KOPT-K1 (cell line): Measurements from ENCODE around the gene MAPKAPK3.
"Not testable (repeated sequence)": the region's sequence is repeated elsewhere in the genome, so short reads cannot be mapped to it uniquely, and the experiment has no call there.

Source experiments
- H3K27ac ChIP-seq: fragments of 200-600 bp; sonication (generic); 2 replicates; pipeline ENCODE4 v1.5.1; 2016; ENCODE audit warnings: antibody characterized with exemption, mild to moderate bottlenecking, low read depth, low read length; ENCODE audit not compliant: poor library complexity, severe bottlenecking
- H3K36me3 ChIP-seq: fragments of 200-600 bp; sonication (generic); 2 replicates; pipeline ENCODE4 v1.5.1; 2017; ENCODE audit warnings: antibody characterized with exemption, mild to moderate bottlenecking, low read length, moderate library complexity; ENCODE audit not compliant: insufficient read depth
- H3K9me3 ChIP-seq: fragments of 200-600 bp; sonication (generic); 2 replicates; pipeline ENCODE4 v1.5.1; 2017; ENCODE audit warnings: antibody characterized with exemption, low read length, mild to moderate bottlenecking; ENCODE audit not compliant: insufficient read depth, poor library complexity, severe bottlenecking

MAPKAPK3 gene

DNA sequence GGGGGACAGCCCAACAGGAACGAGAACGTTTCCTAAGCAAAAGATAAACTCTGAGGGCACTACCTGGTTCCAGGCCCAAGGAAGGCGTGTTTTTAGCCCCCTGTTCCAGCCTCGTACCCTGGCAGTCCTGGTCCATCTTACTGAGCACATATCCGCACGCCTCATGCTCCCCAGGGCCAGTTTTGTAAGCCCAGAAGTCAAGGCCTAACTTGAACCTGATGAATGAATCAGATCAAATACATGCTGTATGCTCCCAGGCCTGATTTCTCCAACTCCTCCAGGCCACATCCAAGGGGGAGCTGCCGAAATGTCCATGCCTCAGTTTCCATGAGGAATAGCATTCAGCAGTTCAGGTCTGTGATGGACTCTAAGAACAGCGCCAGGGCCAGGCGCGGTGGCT, 43.4 kb downstream of the MAPKAPK3 start:
- H3K36me3 ChIP-seq, result no peaks in the 10 kb centered on the region

GRCh38 chr3:50661321-50661837, 44.4 kb downstream of the MAPKAPK3 start:
- H3K36me3 ChIP-seq, result no peaks in the 10 kb centered on the region
- H3K9me3 ChIP-seq, result no peaks in the 10 kb centered on the region
- H3K27ac ChIP-seq, result no peak overlapping the region

More for the DNA sequence above, 43.4 kb downstream of the MAPKAPK3 start:
- no peak overlapping the region for H3K27ac ChIP-seq
- no peaks in the 10 kb centered on the region for H3K9me3 ChIP-seq

GRCh38 chr3:50662408-50662807, 45.5 kb downstream of the MAPKAPK3 start:
- Histone ChIP-seq H3K36me3 (no peaks in the 10 kb centered on the region), H3K27ac (no peak overlapping the region), H3K9me3 (no peaks in the 10 kb centered on the region)

GRCh38 chr3:50665081-50665840, 48.3 kb downstream of the MAPKAPK3 start:
- Histone ChIP-seq H3K9me3 (no peaks in the 10 kb centered on the region), H3K27ac (no peak overlapping the region), H3K36me3 (no peaks in the 10 kb centered on the region)

- not testable (repeated sequence) for H3K36me3 ChIP-seq, H3K9me3 ChIP-seq, H3K27ac ChIP-seq
Observed at GRCh38 chr3:50665841-50666115, 48.8 kb downstream of the MAPKAPK3 start.

GRCh38 chr3:50666837-50667236, 49.9 kb downstream of the MAPKAPK3 start:
- no peaks in the 10 kb centered on the region for H3K36me3 ChIP-seq
- H3K27ac ChIP-seq, result no peak overlapping the region
- no peaks in the 10 kb centered on the region for H3K9me3 ChIP-seq

DNA sequence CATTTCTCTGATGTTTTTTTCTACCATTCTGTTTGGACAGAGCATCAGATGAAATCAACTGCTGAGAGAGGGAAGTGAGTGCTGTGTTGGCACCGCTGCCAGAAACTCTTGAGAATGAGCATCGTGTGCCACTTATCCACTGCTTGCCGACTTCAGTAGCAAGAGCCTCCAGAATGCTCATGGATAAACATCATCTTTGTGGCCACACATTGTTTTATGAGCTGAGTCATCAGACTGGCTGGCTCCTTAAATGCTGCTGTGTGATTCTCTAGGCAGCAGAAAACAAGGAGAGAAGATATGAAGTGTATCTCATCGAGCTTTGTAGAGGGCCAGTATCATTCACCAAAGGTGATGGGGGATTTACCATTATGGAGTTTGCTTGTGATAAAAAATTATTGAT, 54.4 kb downstream of the MAPKAPK3 start:
- no peaks in the 10 kb centered on the region for H3K9me3 ChIP-seq
- H3K36me3 ChIP-seq, result no peaks in the 10 kb centered on the region
- H3K27ac ChIP-seq, result no peak overlapping the region

DNA sequence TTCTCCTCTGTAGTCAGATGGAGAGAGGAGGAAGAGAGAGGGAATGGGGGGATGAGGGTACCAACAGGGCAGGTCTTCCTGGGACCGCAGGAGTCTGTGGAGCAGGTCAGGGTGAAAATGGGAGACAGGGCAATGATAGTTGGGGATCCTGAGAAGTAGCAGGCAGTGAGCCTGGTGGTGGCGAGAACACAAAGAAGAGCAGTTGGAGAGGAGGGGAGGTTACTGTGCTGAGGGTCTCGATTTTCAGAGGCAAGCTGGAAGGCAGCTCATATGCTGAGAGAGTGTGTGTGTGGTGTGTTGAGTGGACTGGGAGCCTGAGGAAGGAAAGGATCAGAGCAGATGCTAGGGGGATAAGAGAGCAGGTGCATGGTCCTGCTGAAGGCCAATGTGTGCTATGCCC, 55.7 kb downstream of the MAPKAPK3 start:
- H3K9me3 ChIP-seq, result no peaks in the 10 kb centered on the region
- H3K27ac ChIP-seq, result no peak overlapping the region
- no peaks in the 10 kb centered on the region for H3K36me3 ChIP-seq

DNA sequence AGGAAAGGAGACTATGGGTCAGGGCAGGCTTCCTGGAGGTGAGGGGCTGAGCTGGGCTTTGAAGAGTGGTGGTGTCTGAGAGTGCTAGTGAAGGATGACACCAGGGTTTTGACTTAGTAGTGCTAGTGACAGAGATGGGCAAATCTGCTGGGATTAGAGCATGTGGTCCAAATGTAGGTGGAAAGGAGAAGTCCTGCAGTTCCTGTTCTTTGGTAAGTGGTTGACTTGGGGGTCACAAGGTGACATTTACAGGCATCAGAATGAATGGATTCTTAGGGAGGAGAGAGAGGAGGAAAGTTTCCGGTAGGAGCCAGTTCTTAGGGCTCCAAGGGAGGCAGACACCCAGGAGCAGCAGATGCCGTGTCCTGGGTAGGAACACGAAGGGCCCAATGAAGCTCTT, 57.0 kb downstream of the MAPKAPK3 start:
- Histone ChIP-seq H3K36me3 (no peaks in the 10 kb centered on the region), H3K27ac (no peak overlapping the region), H3K9me3 (no peaks in the 10 kb centered on the region)

GRCh38 chr3:50674349-50675178, 57.6 kb downstream of the MAPKAPK3 start, which contains the start of gene DOCK3:
Gene DOCK3 (plus strand): TSS chr3:50674927. CDS start chr3:50675264, 337 bp downstream.
- H3K27ac ChIP-seq, result no peak within 1 kb of the TSS
- H3K9me3 ChIP-seq, result no peaks in the 10 kb centered on the region
- no peaks in the 10 kb centered on the region for H3K36me3 ChIP-seq

DNA sequence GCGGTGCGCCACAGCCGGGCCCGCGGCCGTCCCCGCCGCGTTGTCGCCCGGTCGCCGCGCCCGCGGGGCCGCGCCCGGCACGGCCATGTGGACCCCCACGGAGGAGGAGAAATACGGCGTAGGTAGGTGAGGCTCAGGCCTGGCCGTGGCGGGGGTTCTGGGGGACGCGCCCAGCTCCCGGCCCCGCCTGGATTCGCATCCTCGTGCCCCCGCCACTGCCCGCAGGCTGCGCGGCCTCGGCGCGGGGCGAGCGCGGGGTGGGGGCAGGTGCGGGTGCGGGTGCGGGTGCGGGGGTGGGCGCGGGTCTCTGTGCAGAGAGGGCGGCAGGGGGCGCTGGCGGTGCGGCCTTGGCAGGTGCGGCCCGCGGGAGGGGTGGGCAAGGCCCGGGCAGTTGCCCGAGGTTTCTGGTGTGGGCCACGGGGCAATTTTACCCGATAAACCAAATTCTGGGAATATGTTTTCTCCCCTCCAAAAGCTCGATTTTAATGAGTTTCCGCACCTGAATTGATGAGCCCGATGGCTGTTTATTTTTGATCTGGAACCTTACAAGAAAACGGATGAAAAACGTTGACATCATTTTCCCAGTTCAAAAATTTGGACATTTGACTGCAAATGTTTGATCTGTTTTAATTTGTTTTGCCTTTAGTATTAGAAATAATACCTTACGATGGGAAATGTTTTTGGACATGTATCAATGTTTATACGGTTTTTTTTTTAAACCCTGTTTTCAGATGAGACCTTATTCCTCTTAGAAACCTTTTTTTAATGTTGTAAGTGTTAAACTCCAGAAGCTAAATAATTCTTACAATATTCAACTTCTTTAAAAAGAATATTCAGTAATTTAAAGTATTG, 58.5 kb downstream of the MAPKAPK3 start:
- Histone ChIP-seq H3K9me3 (no peaks in the 10 kb centered on the region), H3K36me3 (no peaks in the 10 kb centered on the region), H3K27ac (no peak overlapping the region)

DNA sequence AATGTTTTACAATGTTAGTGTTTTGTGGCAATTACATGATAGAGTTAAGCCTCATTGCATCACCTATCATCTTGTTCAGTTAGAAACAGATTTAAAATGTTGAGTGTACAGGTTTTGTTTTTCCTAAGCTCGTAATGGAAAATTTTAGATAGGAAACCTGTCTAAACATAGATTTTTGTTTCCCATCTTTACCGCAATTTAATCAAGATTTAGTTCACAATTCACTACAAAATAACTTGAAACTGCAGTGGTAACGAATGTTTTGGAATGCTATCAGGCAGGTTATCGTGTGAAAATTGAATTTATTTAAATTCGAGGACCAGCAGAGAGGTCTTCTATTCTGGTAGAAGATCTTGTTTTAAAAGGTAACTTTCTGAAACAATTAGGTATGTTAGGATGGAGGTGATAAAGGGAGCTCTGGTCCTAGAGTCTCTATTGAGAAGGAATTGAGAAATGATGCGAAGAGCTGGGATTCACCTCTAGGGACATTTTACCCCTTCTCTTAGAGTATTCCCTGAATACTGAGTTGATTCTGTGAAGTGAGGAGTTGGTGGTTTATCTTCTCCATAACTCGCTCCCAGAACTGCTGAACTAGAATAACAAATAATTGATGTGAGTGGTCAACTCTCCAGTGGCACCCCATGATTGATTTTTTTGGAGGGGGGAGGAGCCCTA, 59.2 kb downstream of the MAPKAPK3 start:
- Histone ChIP-seq H3K27ac (no peak overlapping the region), H3K36me3 (no peaks in the 10 kb centered on the region), H3K9me3 (no peaks in the 10 kb centered on the region)

GRCh38 chr3:50687127-50687751, 70.3 kb downstream of the MAPKAPK3 start:
- Histone ChIP-seq H3K27ac (no peak overlapping the region), H3K36me3 (no peaks in the 10 kb centered on the region), H3K9me3 (no peaks in the 10 kb centered on the region)

DNA sequence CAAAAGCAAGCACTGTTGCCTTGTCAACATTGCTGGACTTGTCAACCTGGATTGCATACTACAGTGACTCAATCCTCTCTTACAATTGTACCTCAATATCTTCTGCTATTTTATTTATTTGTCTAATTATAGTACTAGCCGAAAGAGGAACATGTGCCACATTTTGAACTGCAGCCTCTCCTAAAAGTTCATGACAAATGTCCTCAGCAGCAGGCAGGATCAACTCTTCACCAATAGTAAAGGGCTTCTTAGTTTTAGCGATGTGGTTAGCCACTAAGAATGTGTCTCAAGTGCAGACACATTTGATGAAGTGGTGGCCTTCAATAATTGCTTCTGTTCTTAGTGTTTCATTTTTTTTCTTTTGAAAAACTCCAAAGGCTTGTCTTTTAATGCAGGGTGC, 71.0 kb downstream of the MAPKAPK3 start:
- H3K9me3 ChIP-seq, result peaks cover 5% of the 10 kb centered on the region
- H3K27ac ChIP-seq, result no peak overlapping the region
- H3K36me3 ChIP-seq, result no peaks in the 10 kb centered on the region
